Suppressor macrophage (primary cell): Measurements from ENCODE around the gene LRRC37A.
A peak's percentile ranks its signal among the peaks of the same experiment; 100 is the strongest.
"Not testable (repeated sequence)": the region's sequence is repeated elsewhere in the genome, so short reads cannot be mapped to it uniquely, and the experiment has no call there.

Source experiments
- DNase-seq, 4 experiments: peaks; one replicate each; pipeline ENCODE4 v3.0.0-alpha.2; 2020 to 2022

Gene LRRC37A

GRCh38 chr17:46287587-46287986 is 7.3 kb upstream of the LRRC37A start:
- not testable (repeated sequence) for DNase-seq

GRCh38 chr17:46290906-46291546 is 3.9 kb upstream of the LRRC37A start:
- DNase-seq: peak; percentile 43 to 83 (median 69)

- not testable (repeated sequence) for DNase-seq
Observed at GRCh38 chr17:46291618-46292017, 3.3 kb upstream of the LRRC37A start.

- not testable (repeated sequence) for DNase-seq
Observed at GRCh38 chr17:46341220-46341619, 46.3 kb downstream of the LRRC37A start.

- DNase-seq: not testable (repeated sequence)
Observed at GRCh38 chr17:46342131-46342530, 47.2 kb downstream of the LRRC37A start.

- not testable (repeated sequence) for DNase-seq
Observed at GRCh38 chr17:46348345-46348744, 53.4 kb downstream of the LRRC37A start.

GRCh38 chr17:46349060-46349459 is 54.1 kb downstream of the LRRC37A start:
- DNase-seq: not testable (repeated sequence)

- DNase-seq: not testable (repeated sequence)
Observed at GRCh38 chr17:46353856-46354255, 58.9 kb downstream of the LRRC37A start.

- DNase-seq: not testable (repeated sequence)
Observed at GRCh38 chr17:46361145-46361735, 66.3 kb downstream of the LRRC37A start.

- DNase-seq: not testable (repeated sequence)
Observed at GRCh38 chr17:46361755-46362154, 66.8 kb downstream of the LRRC37A start, which contains the start of gene ARL17B. Gene ARL17B (minus strand): TSS chr17:46361766. CDS start chr17:46358397, 3,369 bp downstream.

- DNase-seq: not testable (repeated sequence)
Observed at GRCh38 chr17:46367520-46367919, 72.6 kb downstream of the LRRC37A start.

GRCh38 chr17:46372236-46373229 is 77.6 kb downstream of the LRRC37A start:
- not testable (repeated sequence) for DNase-seq

GRCh38 chr17:46373418-46373817 is 78.5 kb downstream of the LRRC37A start:
- DNase-seq: not testable (repeated sequence)

- DNase-seq: not testable (repeated sequence)
Observed at GRCh38 chr17:46383118-46383517, 88.2 kb downstream of the LRRC37A start.

GRCh38 chr17:46385491-46385890 is 90.6 kb downstream of the LRRC37A start:
- DNase-seq: not testable (repeated sequence)
